Osteocyte (in vitro differentiated cells): ENCODE results near the gene FAF2. TPM values are rescaled to one million over a fixed set of nuclear protein-coding genes. Genes with fewer than 3 reads are reported as not detected.

Experiments
- DNase-seq: peaks from one replicate; pipeline ENCODE4 v3.0.0; 2021; ENCODE audit warnings: mixed read lengths; ENCODE audit not compliant: unreplicated experiment; ENCODE audit errors: extremely low spot score
- H3K27ac Mint-ChIP-seq: one replicate; pipeline ENCODE4 v1.8.0; 2021; ENCODE audit warnings: mild to moderate bottlenecking, mixed read lengths; ENCODE audit not compliant: unreplicated experiment
- H3K27me3 Mint-ChIP-seq: one replicate; pipeline ENCODE4 v1.8.0; 2021; ENCODE audit warnings: mixed read lengths; ENCODE audit not compliant: unreplicated experiment
- H3K36me3 Mint-ChIP-seq: one replicate; pipeline ENCODE4 v1.8.0; 2021; ENCODE audit warnings: mixed read lengths; ENCODE audit not compliant: unreplicated experiment
- H3K4me1 Mint-ChIP-seq: one replicate; pipeline ENCODE4 v1.8.0; 2021; ENCODE audit warnings: mixed read lengths; ENCODE audit not compliant: unreplicated experiment
- H3K4me3 Mint-ChIP-seq: one replicate; pipeline ENCODE4 v1.8.0; 2021; ENCODE audit warnings: mild to moderate bottlenecking, moderate library complexity, mixed read lengths; ENCODE audit not compliant: unreplicated experiment
- H3K9me3 Mint-ChIP-seq: one replicate; pipeline ENCODE4 v1.8.0; 2021; ENCODE audit warnings: mixed read lengths; ENCODE audit not compliant: unreplicated experiment
- total RNA-seq: library from RNA; stranded (reverse); gene quantifications from 2 replicates; pipeline ENCODE4 v1.2.1, GENCODE V29; 2021
- TF ChIP-seq, protein P1 (sequence below): fragments of 200-600 bp; sonication (generic); IDR thresholded peaks from 2 replicates; pipeline ENCODE4 v1.5.0; 2021; ENCODE audit warnings: antibody characterized with exemption, mild to moderate bottlenecking, moderate library complexity

FAF2 gene
- total RNA-seq, 1 donor from 2014 or later, result 46.9 TPM

GRCh38 chr5:176536902-176537553 is 88.8 kb downstream of the FAF2 start, which contains the start of gene RNF44:
TSS of gene RNF44 (minus strand) at chr5:176537402. CDS start at chr5:176532472, 4,930 bp downstream.
- Mint-ChIP-seq H3K27ac (peak within 1 kb of the TSS; percentile 98), H3K4me3 (peak within 1 kb of the TSS; percentile 97), H3K4me1 (peaks cover 50% of the 10 kb centered on the region), H3K36me3 (no peaks in the 10 kb centered on the region), H3K9me3 (no peaks in the 10 kb centered on the region), H3K27me3 (no peaks in the 10 kb centered on the region)
- peak; percentile 100 for DNase-seq
- TF ChIP-seq, protein P1, sequence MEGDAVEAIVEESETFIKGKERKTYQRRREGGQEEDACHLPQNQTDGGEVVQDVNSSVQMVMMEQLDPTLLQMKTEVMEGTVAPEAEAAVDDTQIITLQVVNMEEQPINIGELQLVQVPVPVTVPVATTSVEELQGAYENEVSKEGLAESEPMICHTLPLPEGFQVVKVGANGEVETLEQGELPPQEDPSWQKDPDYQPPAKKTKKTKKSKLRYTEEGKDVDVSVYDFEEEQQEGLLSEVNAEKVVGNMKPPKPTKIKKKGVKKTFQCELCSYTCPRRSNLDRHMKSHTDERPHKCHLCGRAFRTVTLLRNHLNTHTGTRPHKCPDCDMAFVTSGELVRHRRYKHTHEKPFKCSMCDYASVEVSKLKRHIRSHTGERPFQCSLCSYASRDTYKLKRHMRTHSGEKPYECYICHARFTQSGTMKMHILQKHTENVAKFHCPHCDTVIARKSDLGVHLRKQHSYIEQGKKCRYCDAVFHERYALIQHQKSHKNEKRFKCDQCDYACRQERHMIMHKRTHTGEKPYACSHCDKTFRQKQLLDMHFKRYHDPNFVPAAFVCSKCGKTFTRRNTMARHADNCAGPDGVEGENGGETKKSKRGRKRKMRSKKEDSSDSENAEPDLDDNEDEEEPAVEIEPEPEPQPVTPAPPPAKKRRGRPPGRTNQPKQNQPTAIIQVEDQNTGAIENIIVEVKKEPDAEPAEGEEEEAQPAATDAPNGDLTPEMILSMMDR, result no peak

- no peaks in the 10 kb centered on the region for H3K9me3 Mint-ChIP-seq
- H3K4me1 Mint-ChIP-seq, result peaks cover 56% of the 10 kb centered on the region
- H3K4me3 Mint-ChIP-seq, result peak overlapping the region; percentile 97
- TF ChIP-seq, protein P1, result no peak
- H3K27ac Mint-ChIP-seq, result peak overlapping the region; percentile 98
- DNase-seq, result peak; percentile 99
- no peaks in the 10 kb centered on the region for H3K27me3 Mint-ChIP-seq
- no peaks in the 10 kb centered on the region for H3K36me3 Mint-ChIP-seq
These were observed 89.5 kb downstream of the FAF2 start for GRCh38 chr5:176537554-176538229.

- Mint-ChIP-seq H3K4me1 (peaks cover 52% of the 10 kb centered on the region), H3K27ac (peak overlapping the region; percentile 98), H3K4me3 (peak overlapping the region; percentile 97), H3K9me3 (no peaks in the 10 kb centered on the region), H3K27me3 (no peaks in the 10 kb centered on the region), H3K36me3 (no peaks in the 10 kb centered on the region)
- no peak for DNase-seq
- TF ChIP-seq, protein P1, result no peak
These were observed 90.2 kb downstream of the FAF2 start for GRCh38 chr5:176538230-176538988.

DNA sequence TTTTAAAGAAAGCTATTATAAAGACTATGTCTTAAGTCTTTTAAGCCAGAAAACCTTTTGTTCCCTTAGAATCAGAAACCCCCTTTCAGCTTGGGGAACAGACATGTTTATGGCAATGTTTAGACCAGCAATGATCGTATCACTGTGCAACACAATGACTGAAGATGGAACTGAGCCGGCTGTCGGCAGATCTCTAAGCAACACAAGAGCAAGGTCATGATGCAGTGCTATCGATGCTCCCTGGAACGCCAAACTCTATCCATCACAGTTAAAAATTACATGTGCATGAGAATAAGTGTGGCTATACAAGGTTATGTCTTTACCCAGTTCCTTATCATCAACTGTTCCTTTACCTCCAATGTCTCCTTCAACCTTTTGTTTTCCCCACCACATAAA is 90.8 kb downstream of the FAF2 start:
- DNase-seq, result no peak
- Mint-ChIP-seq H3K4me1 (peaks cover 50% of the 10 kb centered on the region), H3K9me3 (no peaks in the 10 kb centered on the region), H3K36me3 (no peaks in the 10 kb centered on the region), H3K27ac (no peak overlapping the region), H3K4me3 (no peak overlapping the region), H3K27me3 (no peaks in the 10 kb centered on the region)
- TF ChIP-seq, protein P1, result no peak

- no peak overlapping the region for H3K27ac Mint-ChIP-seq
These were observed 92.3 kb downstream of the FAF2 start for GRCh38 chr5:176540476-176540899.

More at GRCh38 chr5:176540476-176540899, 92.3 kb downstream of the FAF2 start:
- Mint-ChIP-seq H3K9me3 (no peaks in the 10 kb centered on the region), H3K36me3 (no peaks in the 10 kb centered on the region), H3K4me1 (peaks cover 41% of the 10 kb centered on the region), H3K4me3 (no peak overlapping the region), H3K27me3 (no peaks in the 10 kb centered on the region)
- TF ChIP-seq, protein P1, result no peak
- DNase-seq, result no peak
